Gastroesophageal sphincter (tissue), 3 donors: ENCODE results near the gene UBE2N.

Experiments
- CTCF ChIP-seq, 4 experiments: fragments of 200-600 bp in 2 of 4; fragments of 450-650 bp in 2 of 4; sonication (generic) in 1 of 4; IDR thresholded peaks; one replicate each; pipeline ENCODE4 v1.5.1; 2017 to 2019; ENCODE audit warnings: antibody characterized with exemption in 4 of 4, mild to moderate bottlenecking in 2 of 4, moderate library complexity in 2 of 4
- EP300 ChIP-seq: sonication (generic); formaldehyde crosslinking; IDR thresholded peaks from one replicate; pipeline ENCODE4 v1.6.1; 2017; ENCODE audit warnings: antibody characterized with exemption, mild to moderate bottlenecking

DNA sequence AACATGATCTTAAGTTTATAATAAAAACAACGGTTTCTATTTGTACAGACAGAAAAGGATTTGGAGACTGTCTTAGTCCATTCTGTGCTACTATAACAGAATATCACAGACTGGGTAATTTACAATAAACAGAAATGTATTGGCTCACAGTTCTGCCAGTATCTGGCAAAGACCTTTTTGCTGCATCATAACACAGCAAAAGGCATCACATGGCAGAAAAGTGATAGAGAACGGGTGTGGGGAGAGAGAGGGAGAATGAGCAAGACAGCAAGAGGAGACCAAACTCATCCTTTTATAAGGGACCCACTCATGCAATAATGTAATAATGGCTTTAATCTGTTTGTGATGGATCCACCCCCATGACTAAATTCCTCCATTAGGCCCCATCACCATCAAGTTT is 81.1 kb downstream of the UBE2N start:
- no peak for TF ChIP-seq EP300
- TF ChIP-seq CTCF (IDR thresholded peaks at IDR 0.05) = no peak
